HG03521 (cell line): ENCODE results near the gene TBC1D5.

Source experiments
- ATAC-seq: cut with Tn5 transposase; IDR thresholded peaks from one replicate; pipeline ENCODE4 v1.9.1; 2021; ENCODE audit warnings: mild to moderate bottlenecking, moderate library complexity; ENCODE audit not compliant: unreplicated experiment

The TBC1D5 gene

GRCh38 chr3:17258823-17259436, 483.5 kb downstream of the TBC1D5 start:
- ATAC-seq: no peak

GRCh38 chr3:17257269-17257668, 485.2 kb downstream of the TBC1D5 start:
- ATAC-seq: no peak

DNA sequence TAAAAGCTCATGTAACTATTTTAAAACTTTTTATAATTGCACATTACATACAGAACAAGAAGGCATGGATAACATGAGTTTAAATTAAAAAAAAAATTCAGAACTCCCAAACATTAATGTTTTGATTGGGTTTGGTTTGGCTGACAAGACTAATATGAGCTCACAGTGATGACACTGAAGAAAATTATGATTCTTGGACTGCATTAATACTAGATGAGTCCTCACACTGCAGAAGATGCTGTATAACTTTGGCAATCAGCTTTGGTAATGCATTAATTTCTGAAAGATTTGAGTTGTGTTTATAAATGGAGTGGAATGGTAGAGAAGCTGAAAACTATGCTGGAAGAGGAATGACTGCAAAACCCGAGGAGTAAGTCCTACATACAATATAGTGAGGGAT, 498.8 kb downstream of the TBC1D5 start:
- ATAC-seq: no peak

DNA sequence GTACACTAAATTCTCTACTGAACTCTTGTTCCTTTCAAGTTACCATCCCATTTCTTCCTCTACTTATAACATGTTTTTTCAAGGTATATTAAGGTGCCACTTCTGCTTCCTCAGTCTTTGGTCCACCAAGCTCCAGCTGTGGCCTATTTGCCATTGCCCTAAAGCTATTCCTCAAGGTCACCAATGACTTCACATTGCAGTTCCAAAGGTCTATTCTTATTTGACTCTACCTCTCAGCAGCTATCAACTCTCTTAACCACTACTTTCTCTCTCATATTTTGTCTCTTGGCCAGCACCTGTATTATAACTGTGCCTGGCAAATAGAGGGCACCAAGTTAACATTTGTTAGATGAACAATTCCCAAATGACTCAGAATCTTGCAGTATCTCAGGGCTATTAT, 503.0 kb downstream of the TBC1D5 start:
- ATAC-seq: no peak

- no peak for ATAC-seq
Observed at GRCh38 chr3:17238023-17238422, 504.4 kb downstream of the TBC1D5 start.

- ATAC-seq: no peak
Observed at GRCh38 chr3:17235310-17235709, 507.1 kb downstream of the TBC1D5 start.

- ATAC-seq: no peak
Observed at GRCh38 chr3:17234382-17234781, 508.0 kb downstream of the TBC1D5 start.

DNA sequence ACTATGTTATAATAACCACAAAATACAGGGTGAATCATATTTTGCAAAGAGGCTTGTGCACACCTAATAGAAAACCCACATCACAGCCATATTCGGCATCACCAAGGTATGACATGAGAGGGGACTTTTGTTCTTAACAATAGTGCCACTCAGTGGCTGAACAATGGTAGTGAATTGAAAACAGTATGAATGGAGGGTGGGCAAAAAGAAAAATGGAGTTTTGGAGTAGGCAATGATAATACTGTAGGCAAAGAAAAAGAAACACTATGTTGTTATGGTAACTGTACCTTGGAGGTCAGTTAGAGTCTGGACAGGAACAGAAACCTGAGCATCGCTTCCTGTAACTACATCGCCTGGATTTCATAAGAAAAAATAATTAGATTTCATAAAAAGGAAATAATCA, 509.0 kb downstream of the TBC1D5 start:
- peak; percentile 82 for ATAC-seq

- ATAC-seq: no peak
Observed at GRCh38 chr3:17232442-17232841, 510.0 kb downstream of the TBC1D5 start.

- ATAC-seq: no peak
Observed at GRCh38 chr3:17231537-17232261, 510.7 kb downstream of the TBC1D5 start.

GRCh38 chr3:17227472-17227871, 515.0 kb downstream of the TBC1D5 start:
- no peak for ATAC-seq

GRCh38 chr3:17221529-17221928, 520.9 kb downstream of the TBC1D5 start:
- no peak for ATAC-seq

DNA sequence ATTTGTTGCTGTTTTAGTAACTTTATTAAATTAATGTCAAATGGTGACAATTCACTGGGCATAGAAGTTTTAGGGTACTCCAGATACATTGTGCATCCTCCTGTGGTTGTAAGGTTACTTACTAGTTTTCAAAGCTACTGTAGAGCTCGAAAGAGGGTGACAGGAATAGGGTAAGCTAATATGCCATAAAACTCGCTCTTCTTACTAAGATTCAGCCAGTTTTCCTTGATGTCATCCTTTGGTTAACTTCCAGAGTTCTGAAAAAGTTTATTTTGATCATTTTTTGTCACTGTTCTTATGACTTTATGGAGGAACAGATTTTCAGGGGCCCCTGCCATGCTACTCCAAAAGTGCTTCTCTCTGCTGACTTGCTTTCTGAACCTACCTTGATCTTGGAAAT, 522.8 kb downstream of the TBC1D5 start:
- ATAC-seq: no peak

DNA sequence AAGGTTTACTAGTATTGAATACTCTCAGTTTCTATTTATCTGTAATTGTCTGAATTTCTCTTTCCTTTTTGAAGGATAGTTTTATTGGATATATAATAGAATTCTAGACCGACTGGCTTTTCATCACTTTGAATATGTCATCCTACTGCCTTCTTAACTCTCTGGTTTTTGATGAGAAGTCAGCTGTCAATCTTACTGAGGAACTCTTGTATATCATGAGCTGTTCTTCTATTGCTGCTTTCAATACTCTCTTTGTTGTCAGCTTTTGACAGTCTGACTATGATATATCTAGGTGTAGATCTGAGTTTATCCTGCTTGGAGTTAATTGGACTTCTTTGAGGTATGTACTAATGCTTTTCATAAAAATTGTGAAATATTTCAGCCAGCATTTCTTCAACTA, 523.8 kb downstream of the TBC1D5 start:
- no peak for ATAC-seq

DNA sequence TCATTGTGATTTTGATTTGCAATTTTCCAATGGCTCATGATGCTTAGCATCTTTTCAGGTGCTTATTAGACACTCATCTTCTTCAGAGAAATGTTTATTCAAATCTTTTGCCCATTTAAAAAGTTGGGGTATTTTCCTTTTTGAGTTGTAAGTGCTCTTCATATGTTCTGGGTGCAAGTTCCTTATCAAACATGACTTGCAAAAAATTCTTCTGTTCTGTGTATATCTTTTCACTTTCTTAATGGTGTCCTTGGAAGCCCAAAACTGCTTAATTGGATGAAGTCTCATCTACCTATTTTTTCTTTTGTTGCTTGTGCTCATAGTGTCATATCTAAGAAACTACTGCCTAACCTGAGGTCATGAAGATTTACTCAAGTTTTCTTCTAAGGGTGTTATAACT, 524.8 kb downstream of the TBC1D5 start:
- ATAC-seq: no peak

- no peak for ATAC-seq
Observed at GRCh38 chr3:17213102-17213501, 529.3 kb downstream of the TBC1D5 start.

- ATAC-seq: no peak
Observed at GRCh38 chr3:17207979-17208378, 534.5 kb downstream of the TBC1D5 start.

GRCh38 chr3:17207019-17207418, 535.4 kb downstream of the TBC1D5 start:
- no peak for ATAC-seq

DNA sequence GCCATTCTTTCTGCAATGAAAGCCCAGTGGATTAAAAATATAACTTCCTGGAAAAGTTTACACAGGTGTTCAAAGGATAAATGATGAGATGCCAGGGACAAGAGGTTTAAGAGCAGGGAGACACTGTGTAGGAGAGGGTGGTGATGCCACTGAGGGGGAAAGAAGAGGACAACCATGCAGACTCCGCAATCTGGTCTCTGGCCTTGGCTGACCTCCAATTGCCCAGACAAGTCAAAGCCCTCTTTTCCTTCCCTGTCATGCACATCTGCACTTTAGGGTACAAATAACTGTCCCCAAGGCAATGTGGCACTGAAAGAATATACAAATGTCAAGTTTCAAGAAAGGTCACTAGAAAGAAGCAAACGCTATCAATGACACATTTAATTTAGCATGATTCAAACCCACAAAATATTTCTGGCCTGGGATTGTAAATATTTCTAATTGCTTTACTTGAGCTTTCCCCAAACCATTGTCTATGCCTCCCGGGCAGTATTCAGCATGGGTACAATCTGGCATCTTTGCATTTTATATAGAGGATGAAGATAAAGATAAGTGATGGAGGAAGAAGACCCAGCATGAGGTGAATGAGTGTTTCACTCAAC, 538.3 kb downstream of the TBC1D5 start:
- no peak for ATAC-seq

GRCh38 chr3:17201538-17201937, 540.9 kb downstream of the TBC1D5 start:
- ATAC-seq: no peak

DNA sequence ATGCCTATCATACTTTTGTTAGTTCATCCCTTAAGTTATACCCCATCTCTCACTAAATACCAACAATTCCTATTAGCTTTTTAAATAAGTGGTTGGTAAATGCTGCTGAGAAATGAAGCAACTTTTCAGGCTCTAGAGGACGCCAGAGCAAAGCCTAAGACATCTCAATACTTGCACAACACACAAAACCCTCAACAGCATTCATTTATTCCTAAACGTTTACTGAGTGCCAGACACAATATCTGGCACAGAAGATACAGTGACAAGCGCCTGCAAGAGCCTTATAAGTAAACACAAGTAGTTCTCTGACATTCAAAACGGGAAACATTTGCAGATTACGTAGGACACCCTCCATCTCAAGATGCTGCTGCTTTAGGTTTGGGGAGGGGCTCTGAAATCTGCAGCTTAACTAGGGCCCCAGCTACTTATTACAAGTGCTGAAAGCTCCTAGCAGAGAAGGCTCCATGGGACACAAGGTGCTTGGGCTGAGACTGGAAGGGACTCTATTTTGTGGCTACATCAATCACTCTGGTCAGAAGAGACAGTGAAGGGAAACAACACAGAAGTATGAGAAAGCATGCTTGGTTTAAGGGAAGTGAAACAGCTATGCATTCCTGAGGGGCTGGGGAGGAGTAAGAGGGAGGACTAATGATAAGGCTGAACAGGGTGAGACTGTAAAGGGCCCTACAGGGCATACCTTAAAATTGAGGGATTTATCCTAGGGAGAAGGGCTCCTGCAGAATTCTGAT, 546.4 kb downstream of the TBC1D5 start:
- ATAC-seq: peak; percentile 85

DNA sequence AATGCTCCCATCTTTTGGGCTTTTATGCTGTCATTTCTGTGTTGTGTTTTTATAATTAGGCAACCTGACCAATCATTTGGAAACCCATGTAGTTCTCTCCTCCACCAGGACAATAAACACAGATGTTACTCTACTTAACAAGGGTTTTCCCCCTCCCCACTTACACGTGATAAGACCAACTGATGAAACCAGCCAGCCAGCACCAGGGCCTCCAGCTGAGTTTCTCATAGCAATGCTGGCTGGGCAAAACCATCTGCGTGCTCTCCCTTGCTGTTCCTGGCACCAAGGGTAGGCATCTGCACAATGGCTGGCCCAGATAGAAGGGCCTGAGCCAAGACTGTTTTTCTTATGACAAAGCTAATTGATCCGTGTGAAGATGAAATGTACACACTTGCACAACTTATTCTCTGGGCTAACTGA, 547.2 kb downstream of the TBC1D5 start:
- peak; percentile 76 for ATAC-seq
